CD4-positive, alpha-beta T cell treated with Interleukin-15 for 4 hours (primary cell): ENCODE measurements around the gene DEFB129.
"Not testable (repeated sequence)": the region's sequence is repeated elsewhere in the genome, so short reads cannot be mapped to it uniquely, and the experiment has no call there.

ENCODE experiments used
- DNase-seq: peaks from one replicate; pipeline ENCODE4 v3.0.0-alpha.2; 2020; ENCODE audit warnings: low spot score

Gene DEFB129

DNA sequence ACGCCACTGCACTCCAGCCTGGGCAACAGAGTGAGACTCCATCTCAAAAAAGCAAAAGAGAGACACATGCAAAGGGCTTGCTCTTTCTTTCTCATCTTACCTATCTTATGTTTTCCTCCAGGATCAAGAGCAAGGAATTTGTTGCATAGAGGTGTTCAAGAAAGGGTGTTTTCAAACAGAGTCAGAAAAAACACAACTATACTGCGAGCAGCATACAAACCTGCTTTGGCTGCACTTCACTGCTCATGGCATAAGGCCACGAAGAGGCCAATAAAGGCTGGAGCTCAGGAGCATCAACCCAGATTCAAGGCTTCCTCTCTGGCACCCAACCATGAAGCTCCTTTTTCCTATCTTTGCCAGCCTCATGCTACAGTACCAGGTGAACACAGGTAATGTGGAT lies at the start of gene DEFB129:
Gene DEFB129, plus strand, starts transcription at position 301 of the 400 bp plus-strand sequence. Its CDS starts 31 bp downstream, at position 332.
- no peak for DNase-seq

DNA sequence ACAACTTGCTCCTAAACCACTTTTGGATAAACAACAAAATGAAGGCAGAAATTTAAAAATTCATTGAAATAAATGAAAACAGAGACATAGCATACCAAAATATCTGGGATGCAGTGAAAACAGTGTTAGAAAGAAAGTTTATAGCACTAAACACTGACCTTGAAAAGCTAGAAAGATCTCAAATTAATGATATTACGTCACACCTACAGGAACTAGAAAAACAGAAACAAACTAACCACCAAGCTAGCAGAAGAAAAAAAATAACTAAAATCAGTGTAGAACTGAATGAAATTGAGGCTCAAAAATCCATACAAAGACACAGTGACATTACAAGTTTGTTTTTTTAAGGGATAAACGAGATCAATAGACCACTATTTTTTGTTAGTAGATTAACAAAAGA lies 42.8 kb upstream of the DEFB129 start:
- DNase-seq = no peak

GRCh38 chr20:187733-188132 lies 39.3 kb upstream of the DEFB129 start:
- DNase-seq = no peak

- no peak for DNase-seq
Measured at GRCh38 chr20:189611-190010, 37.4 kb upstream of the DEFB129 start, which contains the start of gene DEFB128. DEFB128 (minus strand) TSS chr20:189711; CDS start chr20:189623, 88 bp downstream.

DNA sequence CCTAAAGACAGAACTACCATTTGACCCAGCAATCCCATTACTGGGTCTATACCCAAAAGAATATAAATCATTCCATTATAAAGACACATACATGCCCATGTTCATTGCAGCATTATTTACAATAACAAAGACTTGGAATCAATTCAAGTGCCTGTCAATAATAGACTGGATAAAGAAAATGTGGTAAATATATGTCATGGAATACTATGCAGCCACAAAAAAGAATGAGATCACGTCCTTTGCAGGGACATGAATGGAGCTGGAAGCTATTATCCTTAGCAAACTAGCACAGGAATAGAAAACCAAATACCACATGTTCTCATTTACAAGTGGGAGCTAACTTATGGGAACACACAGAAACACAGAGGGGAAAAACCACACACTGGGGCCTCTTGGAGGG lies 28.8 kb upstream of the DEFB129 start:
- no peak for DNase-seq

- DNase-seq = no peak
Measured at GRCh38 chr20:199996-200395, 27.1 kb upstream of the DEFB129 start.

DNA sequence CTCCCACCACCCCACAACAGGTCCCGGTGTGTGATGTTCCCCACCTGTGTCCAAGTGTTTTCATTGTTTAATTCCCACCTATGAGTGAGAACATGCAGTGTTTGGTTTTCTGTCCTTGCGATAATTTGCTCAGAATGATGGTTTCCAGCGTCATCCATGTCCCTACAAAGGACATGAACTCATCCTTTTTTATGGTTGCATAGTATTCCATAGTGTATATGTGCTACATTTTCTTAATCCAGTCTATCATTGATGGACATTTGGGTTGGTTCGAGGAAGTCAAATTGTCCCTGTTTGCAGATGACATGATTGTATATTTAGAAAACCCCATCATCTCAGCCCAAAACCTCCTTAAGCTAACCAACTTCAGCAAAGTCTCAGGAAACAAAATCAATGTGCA lies 23.4 kb upstream of the DEFB129 start:
- not testable (repeated sequence) for DNase-seq

- DNase-seq = peak; percentile 44
Measured at GRCh38 chr20:208942-209566, 18.0 kb upstream of the DEFB129 start.

DNA sequence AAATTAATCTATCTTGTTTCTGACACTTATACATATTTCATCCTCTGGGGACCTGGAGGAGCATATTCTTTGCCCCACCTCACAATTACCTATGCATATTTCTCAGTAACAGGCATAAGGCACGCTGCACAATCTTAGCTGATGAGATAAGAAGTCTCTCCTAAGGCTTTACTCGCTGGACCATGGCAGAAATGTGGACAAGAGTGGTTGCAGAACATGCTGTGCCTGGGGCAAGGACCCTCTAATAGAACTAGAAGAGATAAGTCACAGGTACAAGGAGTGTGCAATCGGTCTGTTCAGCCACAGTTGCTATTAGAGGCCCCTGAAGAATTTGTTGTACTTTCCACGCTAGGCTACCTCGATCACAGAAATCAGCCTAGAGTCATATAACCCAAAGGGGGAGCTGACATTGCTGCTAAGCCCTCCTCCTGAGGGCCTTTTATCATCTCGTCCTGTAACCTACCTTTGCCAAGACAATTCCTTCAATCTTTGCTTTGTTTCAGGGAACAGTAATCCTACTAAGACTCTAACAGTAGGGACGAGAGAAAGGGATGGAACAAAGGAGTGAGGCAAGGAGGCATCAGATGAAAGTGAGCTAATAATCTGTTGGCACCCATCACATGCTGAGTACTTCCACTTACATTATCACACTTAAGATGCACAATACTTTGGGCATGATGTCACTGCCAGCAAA lies 16.1 kb upstream of the DEFB129 start:
- DNase-seq = no peak

- no peak for DNase-seq
Measured at GRCh38 chr20:214383-214782, 12.7 kb upstream of the DEFB129 start.

- DNase-seq = no peak
Measured at GRCh38 chr20:215796-216195, 11.3 kb upstream of the DEFB129 start.

GRCh38 chr20:217266-217665 lies 9.8 kb upstream of the DEFB129 start:
- no peak for DNase-seq

DNA sequence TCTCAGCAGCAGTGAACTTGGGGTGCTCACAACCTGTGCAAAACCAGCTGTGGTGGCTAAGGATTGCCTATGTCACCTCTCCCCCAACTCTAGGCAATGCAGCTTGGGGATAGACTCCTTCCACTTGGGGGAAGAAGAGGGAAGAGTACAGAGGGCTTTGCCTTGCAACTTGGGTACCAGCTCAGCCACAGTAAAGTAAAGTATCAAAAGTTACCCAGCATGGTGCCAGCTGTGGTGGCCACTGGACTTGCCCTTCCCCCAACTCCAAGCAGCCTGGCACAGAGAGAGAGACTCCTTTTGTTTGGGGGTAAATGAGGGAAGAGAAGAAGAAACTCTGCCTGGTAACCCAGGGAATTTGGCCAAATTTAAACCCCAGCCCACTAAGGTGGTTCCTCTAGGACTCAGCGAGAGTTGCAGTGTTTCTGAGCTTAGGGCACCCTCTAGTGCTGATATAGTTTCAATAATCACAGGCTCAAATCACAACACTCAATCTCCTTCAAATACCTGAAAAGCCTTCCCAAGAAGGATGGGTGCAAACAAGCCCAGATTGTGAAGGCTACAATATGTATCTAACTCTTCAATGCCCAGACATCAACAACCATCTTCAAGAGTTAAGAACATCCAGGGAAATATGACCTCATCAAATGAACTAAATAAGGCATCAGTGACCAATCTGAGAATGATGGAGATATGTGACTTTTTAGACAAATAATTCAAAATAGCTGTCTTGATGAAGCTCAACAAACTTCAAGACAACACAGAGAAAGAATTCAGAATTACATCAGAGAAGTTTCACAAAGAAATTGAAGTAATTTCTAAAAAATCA lies 7.6 kb upstream of the DEFB129 start:
- no peak for DNase-seq

- DNase-seq = no peak
Measured at GRCh38 chr20:221258-221830, 5.7 kb upstream of the DEFB129 start.

- DNase-seq = not testable (repeated sequence)
Measured at GRCh38 chr20:225879-226278, 1.2 kb upstream of the DEFB129 start.

DNA sequence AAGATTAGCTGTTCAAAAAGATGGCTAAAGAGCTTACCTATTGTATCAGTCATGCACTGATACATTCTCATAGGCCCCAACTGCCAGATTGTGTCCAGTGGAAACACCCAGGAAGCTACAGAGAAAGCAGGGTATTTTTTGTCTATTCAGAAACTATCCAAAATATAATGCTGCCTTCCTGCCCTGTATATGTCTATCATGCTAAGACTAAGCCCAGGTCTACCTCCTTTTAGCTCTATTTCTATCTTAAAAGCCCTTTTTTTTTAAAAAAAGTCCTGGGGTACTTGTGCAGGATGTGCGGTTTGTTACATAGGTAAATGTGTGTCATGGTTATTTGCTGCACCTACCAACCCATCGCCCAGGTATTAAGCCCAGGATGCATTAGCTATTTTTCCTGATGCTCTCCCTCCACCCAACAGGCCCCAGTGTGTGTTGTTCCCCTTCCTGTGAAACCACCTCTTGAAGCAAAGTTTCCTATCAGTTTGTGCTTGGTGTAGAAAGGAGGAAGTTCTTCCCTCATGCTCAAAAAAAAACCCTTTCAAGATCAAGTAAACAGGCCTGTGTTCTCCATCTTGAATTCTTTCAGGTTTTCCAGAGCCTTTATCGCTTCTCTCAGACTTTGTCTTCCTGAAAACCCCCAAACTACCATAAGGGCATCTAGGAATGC lies 514 bp downstream of the DEFB129 start:
- DNase-seq = no peak

- no peak for DNase-seq
Measured at GRCh38 chr20:235891-236290, 8.8 kb downstream of the DEFB129 start.

DNA sequence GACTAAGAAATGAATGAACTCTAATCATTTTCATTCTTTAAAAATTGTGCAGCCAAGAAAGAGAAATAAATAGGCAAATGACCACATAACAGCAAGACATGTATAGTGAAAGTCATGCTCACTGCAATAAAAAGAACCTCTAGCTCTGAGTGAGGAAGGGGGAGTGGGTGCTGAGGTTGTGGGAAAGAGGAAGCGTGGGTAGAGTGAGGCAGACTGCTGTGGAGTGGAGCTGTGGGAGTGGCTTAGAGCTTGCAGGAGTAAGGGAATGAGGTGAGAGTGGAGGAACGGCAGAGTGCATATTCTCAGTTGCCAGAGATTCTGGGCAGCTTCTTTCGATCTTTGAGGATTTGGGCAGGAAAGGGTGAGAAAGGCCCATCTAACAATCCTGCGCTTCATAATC lies 10.4 kb downstream of the DEFB129 start:
- peak; percentile 14 for DNase-seq

DNA sequence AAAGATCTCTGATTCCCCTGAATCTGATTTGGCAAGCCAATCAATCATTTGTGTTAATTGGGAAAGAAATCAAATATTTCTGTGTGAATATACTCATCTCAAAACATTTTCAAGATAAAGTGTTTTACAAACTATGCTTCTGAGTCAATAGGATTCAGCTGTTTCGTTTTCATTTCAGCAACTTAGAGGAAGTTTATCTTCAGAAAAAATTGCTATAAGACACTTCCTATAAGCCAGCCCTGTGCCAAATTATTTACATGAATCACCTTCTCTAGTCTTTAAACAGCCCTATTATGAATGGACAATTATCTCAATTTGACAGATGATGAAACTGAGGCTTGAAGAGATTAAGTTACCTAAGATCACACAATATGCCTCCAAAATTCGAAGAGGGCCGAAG lies 10.9 kb downstream of the DEFB129 start:
- no peak for DNase-seq

DNA sequence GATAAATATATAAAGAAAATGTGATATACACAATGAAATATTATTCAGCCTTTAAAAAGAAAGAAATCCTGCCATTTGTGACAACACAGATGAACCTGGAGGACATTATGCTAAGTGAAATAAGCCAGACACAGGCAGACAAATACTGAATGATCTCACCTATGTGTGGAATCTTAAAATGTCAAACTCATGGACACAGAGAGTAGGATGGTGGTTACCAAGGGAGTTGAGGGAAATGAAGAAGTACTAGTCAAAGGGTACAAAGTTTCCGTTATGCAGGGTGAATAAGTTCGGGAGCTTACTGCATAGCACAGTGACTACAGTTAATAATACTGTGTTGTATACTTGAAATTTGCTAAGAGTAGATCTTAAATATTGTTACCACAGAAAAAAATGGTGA lies 15.8 kb downstream of the DEFB129 start:
- DNase-seq = no peak

- no peak for DNase-seq
Measured at GRCh38 chr20:251354-251753, 24.3 kb downstream of the DEFB129 start.

DNA sequence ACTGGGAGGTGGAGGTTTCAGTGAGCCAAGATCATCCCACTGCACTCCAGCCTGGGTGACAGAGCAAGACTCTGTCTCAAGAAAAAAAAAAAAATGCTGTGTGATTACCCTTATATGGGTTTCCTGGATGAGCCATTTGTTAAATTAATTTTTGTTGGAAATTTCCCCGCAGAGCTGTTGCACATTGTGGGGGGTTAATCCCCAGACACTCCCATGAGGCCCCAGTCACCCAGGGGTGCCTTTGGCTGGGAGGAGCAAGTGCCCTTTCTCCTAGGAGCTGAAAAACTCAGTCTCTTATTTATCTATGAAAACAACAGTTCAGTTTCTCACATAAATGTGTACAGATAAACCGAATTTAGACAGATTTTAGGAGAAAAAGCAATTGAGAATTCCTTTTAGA lies 25.7 kb downstream of the DEFB129 start:
- no peak for DNase-seq
